ENCODE measurements around the gene IL37.

The IL37 gene

GRCh38 chr2:112870841-112871835 is 39.8 kb upstream of the IL37 start:
- H3K9me3 ChIP-seq: no peaks in the 10 kb centered on the region
- H3K4me3 ChIP-seq (ENCODE audit: low read depth in 1 of 2, low read length in 1 of 2): no peak overlapping the region
- peaks cover 4 to 8% of the 10 kb centered on the region in 2 experiments for H3K4me1 ChIP-seq (ENCODE audit: control insufficient read depth in 1 of 2, insufficient read depth in 1 of 2, low read depth in 1 of 2, low read length in 1 of 2)
- TF ChIP-seq CTCF (IDR thresholded peaks at IDR 0.05): no peak
- H3K27ac ChIP-seq: no peak overlapping the region
- H3K36me3 ChIP-seq: no peaks in the 10 kb centered on the region
- no peaks in the 10 kb centered on the region for H3K27me3 ChIP-seq

- Histone ChIP-seq H3K9me3 (no peaks in the 10 kb centered on the region), H3K4me3 (ENCODE audit: low read depth in 1 of 2, low read length in 1 of 2) (no peak overlapping the region), H3K27me3 (no peaks in the 10 kb centered on the region), H3K27ac (no peak overlapping the region), H3K4me1 (ENCODE audit: control insufficient read depth in 1 of 2, insufficient read depth in 1 of 2, low read depth in 1 of 2, low read length in 1 of 2) (peaks cover 4 to 6% of the 10 kb centered on the region in 2 experiments), H3K36me3 (no peaks in the 10 kb centered on the region)
- TF ChIP-seq CTCF (IDR thresholded peaks at IDR 0.05): no peak
These were observed 34.6 kb upstream of the IL37 start for GRCh38 chr2:112876257-112876970.

GRCh38 chr2:112876971-112877361 is 34.0 kb upstream of the IL37 start:
- Histone ChIP-seq H3K9me3 (no peaks in the 10 kb centered on the region), H3K4me1 (ENCODE audit: control insufficient read depth in 1 of 2, insufficient read depth in 1 of 2, low read depth in 1 of 2, low read length in 1 of 2) (peaks cover 5 to 9% of the 10 kb centered on the region in 2 experiments), H3K27ac (no peak overlapping the region), H3K4me3 (ENCODE audit: low read depth in 1 of 2, low read length in 1 of 2) (no peak overlapping the region), H3K27me3 (no peaks in the 10 kb centered on the region), H3K36me3 (no peaks in the 10 kb centered on the region)
- no peak for TF ChIP-seq CTCF (IDR thresholded peaks at IDR 0.05)

- Histone ChIP-seq H3K4me1 (ENCODE audit: control insufficient read depth in 1 of 2, insufficient read depth in 1 of 2, low read depth in 1 of 2, low read length in 1 of 2) (peaks cover 5 to 9% of the 10 kb centered on the region in 2 experiments), H3K27ac (no peak overlapping the region), H3K36me3 (no peaks in the 10 kb centered on the region), H3K9me3 (no peaks in the 10 kb centered on the region), H3K4me3 (ENCODE audit: low read depth in 1 of 2, low read length in 1 of 2) (no peak overlapping the region), H3K27me3 (no peaks in the 10 kb centered on the region)
- TF ChIP-seq CTCF (IDR thresholded peaks at IDR 0.05): no peak
These were observed 33.5 kb upstream of the IL37 start for GRCh38 chr2:112877423-112877822.

GRCh38 chr2:112879491-112880041 is 31.4 kb upstream of the IL37 start:
- Histone ChIP-seq H3K9me3 (no peaks in the 10 kb centered on the region), H3K27me3 (no peaks in the 10 kb centered on the region), H3K4me1 (ENCODE audit: control insufficient read depth in 1 of 2, insufficient read depth in 1 of 2, low read depth in 1 of 2, low read length in 1 of 2) (peaks cover 5 to 10% of the 10 kb centered on the region in 2 experiments), H3K4me3 (ENCODE audit: low read depth in 1 of 2, low read length in 1 of 2) (no peak overlapping the region), H3K27ac (no peak overlapping the region), H3K36me3 (no peaks in the 10 kb centered on the region)
- TF ChIP-seq CTCF (IDR thresholded peaks at IDR 0.05): no peak

Data from neutrophil (primary cell).